HEK293T (cell line): Measurements from ENCODE around the gene CASTOR1.

Experiments
- CTCF ChIA-PET: fragments of 350-600 bp; formaldehyde crosslinking; extraction: SDS; loops from one replicate; lab custom pipeline; 2021; ENCODE audit warnings: antibody characterized with exemption, inconsistent platforms; lab: Yijun Ruan, JAX
- POLR2A ChIA-PET: fragments of 350-600 bp; formaldehyde crosslinking; extraction: SDS; loops from one replicate; lab custom pipeline; 2020; ENCODE audit warnings: antibody characterized with exemption, inconsistent platforms; lab: Yijun Ruan, JAX
- DNase-seq: peaks from one replicate; pipeline ENCODE4 v3.0.0; 2012; ENCODE audit warnings: mixed read lengths; ENCODE audit errors: extremely low spot score
- ARNT ChIP-seq: fragments of 450-650 bp; IDR thresholded peaks from 2 replicates; pipeline ENCODE4 v1.6.1; 2017; ENCODE audit warnings: mild to moderate bottlenecking
- BHLHE40 ChIP-seq: fragments of 450-650 bp; IDR thresholded peaks from 2 replicates; pipeline ENCODE4 v1.6.1; 2016; ENCODE audit warnings: mild to moderate bottlenecking, moderate library complexity, borderline replicate concordance
- CTBP1 ChIP-seq: fragments of 450-650 bp; IDR thresholded peaks from 2 replicates; pipeline ENCODE4 v1.6.1; 2016; ENCODE audit warnings: borderline replicate concordance
- ELF4 ChIP-seq: fragments of 450-650 bp; IDR thresholded peaks from 2 replicates; pipeline ENCODE4 v1.6.1; 2017; ENCODE audit warnings: antibody characterized with exemption
- FOXA1 ChIP-seq: fragments of 450-650 bp; IDR thresholded peaks from 2 replicates; pipeline ENCODE4 v1.6.1; 2016; ENCODE audit warnings: mild to moderate bottlenecking
- FOXK2 ChIP-seq: fragments of 450-650 bp; IDR thresholded peaks from 2 replicates; pipeline ENCODE4 v1.6.1; 2016; ENCODE audit warnings: mild to moderate bottlenecking
- FOXM1 ChIP-seq: fragments of 450-650 bp; IDR thresholded peaks from 2 replicates; pipeline ENCODE4 v1.6.1; 2017; ENCODE audit warnings: mild to moderate bottlenecking, borderline replicate concordance
- HDGF ChIP-seq: fragments of 450-650 bp; IDR thresholded peaks from 2 replicates; pipeline ENCODE4 v1.6.1; 2017; ENCODE audit warnings: antibody characterized with exemption, borderline replicate concordance
- L3MBTL2 ChIP-seq: fragments of 450-650 bp; conservative IDR thresholded peaks from 2 replicates; pipeline ENCODE4 v1.6.1; 2016; ENCODE audit warnings: mild to moderate bottlenecking
- LEF1 ChIP-seq: fragments of 450-650 bp; IDR thresholded peaks from 2 replicates; pipeline ENCODE4 v1.6.1; 2017; ENCODE audit warnings: mild to moderate bottlenecking, borderline replicate concordance
- NFRKB ChIP-seq: fragments of 450-650 bp; IDR thresholded peaks from 2 replicates; pipeline ENCODE4 v1.6.1; 2016; ENCODE audit warnings: mild to moderate bottlenecking, moderate library complexity
- PKNOX1 ChIP-seq: fragments of 450-650 bp; IDR thresholded peaks from 2 replicates; pipeline ENCODE4 v1.6.1; 2016
- SP1 ChIP-seq: fragments of 450-650 bp; IDR thresholded peaks from 2 replicates; pipeline ENCODE4 v1.6.1; 2017
- SUZ12 ChIP-seq: fragments of 450-650 bp; IDR thresholded peaks from 2 replicates; pipeline ENCODE4 v1.6.1; 2016; ENCODE audit warnings: mild to moderate bottlenecking
- TARDBP ChIP-seq: fragments of 450-650 bp; IDR thresholded peaks from 2 replicates; pipeline ENCODE4 v1.6.1; 2016
- ZNF384 ChIP-seq: fragments of 450-650 bp; IDR thresholded peaks from 2 replicates; pipeline ENCODE4 v1.6.1; 2016

The CASTOR1 gene

GRCh38 chr22:30247974-30248373 lies 41.3 kb downstream of the CASTOR1 start:
- ChIA-PET CTCF (no interaction called here), POLR2A (no interaction called here)
- no peak for DNase-seq
- TF ChIP-seq CTBP1 (no peak), FOXK2 (no peak), L3MBTL2 (no peak), PKNOX1 (no peak), FOXA1 (no peak), ELF4 (no peak), SP1 (no peak), LEF1 (no peak), ZNF384 (no peak), BHLHE40 (no peak), HDGF (no peak), TARDBP (no peak), FOXM1 (no peak), ARNT (no peak), NFRKB (no peak), SUZ12 (no peak)

DNA sequence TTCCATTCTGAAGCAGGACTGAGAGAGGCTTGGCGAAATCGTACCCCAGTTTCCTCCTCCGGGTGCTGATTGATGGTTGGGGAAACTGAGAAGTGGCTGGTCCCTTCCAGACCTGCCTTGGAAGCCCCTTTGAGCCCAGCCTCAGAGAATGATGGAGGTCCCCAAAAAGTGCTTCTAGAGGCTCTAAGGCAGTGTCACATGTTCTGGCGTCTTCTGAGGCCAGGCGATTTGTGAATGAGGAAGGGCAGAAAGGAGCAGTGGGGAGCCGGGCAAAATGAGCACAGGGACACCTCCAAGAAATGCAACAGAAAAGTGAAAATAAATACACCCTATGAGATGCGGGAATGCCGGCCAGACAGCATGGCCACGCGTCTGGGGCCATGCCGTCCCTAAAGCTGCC lies 41.7 kb downstream of the CASTOR1 start:
- ChIA-PET CTCF (no interaction called here), POLR2A (no interaction called here)
- DNase-seq = no peak
- no peak for TF ChIP-seq HDGF
- TF ChIP-seq ZNF384 = no peak
- TF ChIP-seq FOXA1 = no peak
- no peak for TF ChIP-seq PKNOX1
- no peak for TF ChIP-seq SUZ12
- TF ChIP-seq LEF1 = no peak
- no peak for TF ChIP-seq FOXM1
- no peak for TF ChIP-seq NFRKB
- no peak for TF ChIP-seq ARNT
- no peak for TF ChIP-seq FOXK2
- TF ChIP-seq TARDBP = no peak
- TF ChIP-seq SP1 = no peak
- no peak for TF ChIP-seq BHLHE40
- TF ChIP-seq CTBP1 = no peak
- no peak for TF ChIP-seq L3MBTL2
- no peak for TF ChIP-seq ELF4

DNA sequence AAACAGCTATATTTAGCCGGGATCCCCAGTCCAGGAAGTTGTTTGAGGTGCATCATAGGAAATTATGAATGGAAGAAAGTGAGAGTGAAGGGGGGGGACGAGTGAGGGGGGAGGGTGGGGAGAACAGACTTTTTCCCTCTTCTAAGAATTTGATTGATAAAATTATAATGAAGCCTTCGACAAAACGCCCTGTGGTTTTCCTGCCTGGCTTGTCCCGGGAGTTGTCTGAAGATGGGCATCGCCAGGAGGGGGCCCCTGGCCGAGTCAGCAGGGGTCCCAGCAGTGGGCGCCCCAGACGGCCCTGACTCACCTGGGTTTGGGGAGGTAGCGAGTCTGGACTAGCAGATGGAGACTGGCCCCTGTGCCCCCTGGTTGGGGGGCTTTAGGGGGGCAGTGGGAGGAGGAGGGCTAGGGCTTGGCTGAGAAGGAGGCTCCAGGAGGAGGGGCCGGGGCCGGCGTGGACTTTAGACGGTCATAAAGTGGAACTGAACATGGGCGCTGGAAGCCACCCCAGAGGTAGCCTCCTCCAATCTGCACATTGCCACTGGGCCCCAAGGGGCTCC lies 42.4 kb downstream of the CASTOR1 start:
- CTCF ChIA-PET = no interaction called here
- no peak for TF ChIP-seq FOXK2
- TF ChIP-seq BHLHE40 = no peak
- TF ChIP-seq ELF4 = no peak
- TF ChIP-seq PKNOX1 = no peak
- no peak for TF ChIP-seq ARNT
- TF ChIP-seq FOXM1 = no peak
- no peak for DNase-seq
- POLR2A ChIA-PET = interaction anchor here (1.5 kb wide), 1 partner anchor 10 kb away, joined by 5 read pairs; no protein-coding TSS in a partner anchor

- TF ChIP-seq L3MBTL2 = peak; percentile 91
- TF ChIP-seq FOXM1 = 0 out of 2 replicates have a peak, but pooled peaks have one; percentile 27
- TF ChIP-seq FOXA1 = no peak
- TF ChIP-seq BHLHE40 = no peak
- TF ChIP-seq SP1 = no peak
- TF ChIP-seq CTBP1 = no peak
- ChIA-PET CTCF (no interaction called here), POLR2A (interaction anchor here (1.5 kb wide), 1 partner anchor 9 kb away, joined by 5 read pairs; no protein-coding TSS in a partner anchor)
- DNase-seq = peak; percentile 59
Observed at GRCh38 chr22:30245985-30246813, 43.1 kb downstream of the CASTOR1 start, which contains the start of gene LIF. Gene LIF, minus strand, starts transcription at chr22:30246759. Its CDS starts 64 bp downstream, at chr22:30246695.

- ChIA-PET CTCF (no interaction called here), POLR2A (interaction anchor here (1.5 kb wide), 1 partner anchor 8 kb away, joined by 5 read pairs; no protein-coding TSS in a partner anchor)
- DNase-seq = no peak
- no peak for TF ChIP-seq SUZ12
- no peak for TF ChIP-seq ZNF384
Observed at GRCh38 chr22:30245181-30245984, 43.9 kb downstream of the CASTOR1 start.

- TF ChIP-seq FOXK2 = no peak
- no peak for DNase-seq
- ChIA-PET POLR2A (no interaction called here), CTCF (no interaction called here)
Observed at GRCh38 chr22:30244641-30245040, 44.7 kb downstream of the CASTOR1 start.
